DND-41 (cell line): ENCODE measurements around the gene GFRAL.

ENCODE experiments used
- CTCF ChIP-seq: IDR thresholded peaks from 2 replicates; pipeline ENCODE4 v1.5.1; 2012; ENCODE audit warnings: borderline replicate concordance, low read length, moderate library complexity, mild to moderate bottlenecking; ENCODE audit not compliant: poor library complexity, severe bottlenecking; ENCODE audit errors: extremely low read depth
- EZH2 ChIP-seq: IDR thresholded peaks from 3 replicates; pipeline ENCODE4 v1.6.1; 2012; ENCODE audit warnings: borderline replicate concordance, low read depth, mild to moderate bottlenecking, moderate library complexity, low read length, inconsistent platforms; ENCODE audit not compliant: severe bottlenecking

- TF ChIP-seq CTCF = no peak
- no peak for TF ChIP-seq EZH2
These were observed 121.2 kb downstream of the GFRAL start for GRCh38 chr6:55448451-55448850.
